Erythroblast (primary cell): ENCODE measurements around the gene NPHP4.

Source experiments
- GATA1 ChIP-seq: IDR thresholded peaks from 2 replicates; pipeline ENCODE4 v1.6.1; 2011; ENCODE audit warnings: low read depth, mild to moderate bottlenecking, control low read depth, low read length, moderate library complexity
- POLR2A ChIP-seq: IDR thresholded peaks from 2 replicates; pipeline ENCODE4 v1.6.1; 2011; ENCODE audit warnings: mild to moderate bottlenecking, low read length

DNA sequence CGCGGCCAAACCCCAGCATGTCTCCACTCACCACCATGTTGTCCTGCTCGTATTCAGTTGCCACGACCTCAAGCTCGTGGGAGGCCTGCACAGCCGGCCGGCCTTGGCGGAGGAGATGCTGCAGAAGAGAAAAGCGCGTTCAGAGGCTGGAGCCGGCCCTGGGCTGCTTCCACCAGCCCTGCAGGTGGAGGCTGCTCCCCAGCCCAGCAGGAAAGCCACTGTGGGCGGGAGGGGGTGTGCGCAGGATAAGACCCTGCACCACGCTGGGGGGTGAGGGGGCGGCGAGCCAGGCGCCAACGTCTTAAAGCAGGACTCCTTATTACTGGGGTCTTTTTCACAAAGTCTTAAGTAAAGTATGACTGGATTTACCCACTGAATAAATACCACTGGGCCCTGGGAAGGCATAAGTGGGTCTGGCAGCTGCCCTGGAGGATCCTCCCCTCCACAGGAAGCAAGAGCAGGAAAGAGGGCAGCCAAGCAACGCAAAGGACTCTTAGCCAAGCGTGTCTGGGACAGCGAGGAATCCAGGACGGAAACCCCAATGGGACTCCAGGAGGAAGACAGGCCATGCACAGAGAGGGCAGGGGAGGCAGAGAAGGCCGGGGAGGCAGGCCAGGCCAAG lies 104.8 kb downstream of the NPHP4 start:
- TF ChIP-seq POLR2A (no peak), GATA1 (no peak)
